Measurements from ENCODE around the gene AGAP1. TPM values are rescaled to one million over a fixed set of nuclear protein-coding genes. Genes with fewer than 3 reads are reported as not detected.

The AGAP1 gene
- total RNA-seq, 2 experiments from 2014 or later, result not detected

DNA sequence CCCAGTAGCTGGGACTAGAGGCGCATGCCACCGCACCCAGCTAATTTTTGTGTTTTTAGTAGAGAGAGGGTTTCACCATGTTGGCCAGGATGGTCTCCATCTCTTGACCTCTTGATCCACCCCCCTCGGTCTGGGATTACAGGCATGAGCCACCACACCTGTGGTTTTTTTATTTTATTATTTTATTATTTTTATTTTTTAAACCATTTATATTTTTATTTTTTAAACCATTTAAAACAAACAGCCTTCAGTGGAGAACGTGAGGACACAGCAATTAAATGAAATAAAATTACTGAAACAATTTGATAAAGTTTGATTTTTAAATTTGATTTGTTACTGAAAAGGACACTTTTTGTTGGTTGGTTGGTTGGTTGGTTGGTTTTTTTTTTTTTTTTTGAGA, 181.0 kb downstream of the AGAP1 start:
- Histone ChIP-seq H3K27ac (ENCODE audit: low read depth, low read length, poor library complexity, severe bottlenecking) (no peak overlapping the region), H3K4me2 (ENCODE audit: low read length) (no peak overlapping the region), H3K9me2 (ENCODE audit: insufficient read depth, low read length) (no peaks in the 10 kb centered on the region), H4K20me1 (ENCODE audit: insufficient read depth, low read length) (no peaks in the 10 kb centered on the region), H3K9me3 (ENCODE audit: low read length) (no peaks in the 10 kb centered on the region), H3K79me2 (ENCODE audit: insufficient read depth, low read depth, low read length) (no peaks in the 10 kb centered on the region), H2AFZ (ENCODE audit: low read length) (no peak overlapping the region), H3K4me3 (ENCODE audit: low read depth, low read length, poor library complexity, severe bottlenecking) (no peak overlapping the region), H3K4me1 (ENCODE audit: insufficient read depth, low read length, poor library complexity, severe bottlenecking) (no peaks in the 10 kb centered on the region), H3K36me3 (ENCODE audit: insufficient read depth, low read length) (no peaks in the 10 kb centered on the region)
- no TSS peak for BruUV-seq (replicated peaks)
- POLR2A ChIA-PET, result no interaction called here
- no peak for TF ChIP-seq EZH2phosphoT487 (IDR thresholded peaks at IDR 0.05; ENCODE audit: borderline replicate concordance, low read depth, low read length)
- TF ChIP-seq, protein P1, sequence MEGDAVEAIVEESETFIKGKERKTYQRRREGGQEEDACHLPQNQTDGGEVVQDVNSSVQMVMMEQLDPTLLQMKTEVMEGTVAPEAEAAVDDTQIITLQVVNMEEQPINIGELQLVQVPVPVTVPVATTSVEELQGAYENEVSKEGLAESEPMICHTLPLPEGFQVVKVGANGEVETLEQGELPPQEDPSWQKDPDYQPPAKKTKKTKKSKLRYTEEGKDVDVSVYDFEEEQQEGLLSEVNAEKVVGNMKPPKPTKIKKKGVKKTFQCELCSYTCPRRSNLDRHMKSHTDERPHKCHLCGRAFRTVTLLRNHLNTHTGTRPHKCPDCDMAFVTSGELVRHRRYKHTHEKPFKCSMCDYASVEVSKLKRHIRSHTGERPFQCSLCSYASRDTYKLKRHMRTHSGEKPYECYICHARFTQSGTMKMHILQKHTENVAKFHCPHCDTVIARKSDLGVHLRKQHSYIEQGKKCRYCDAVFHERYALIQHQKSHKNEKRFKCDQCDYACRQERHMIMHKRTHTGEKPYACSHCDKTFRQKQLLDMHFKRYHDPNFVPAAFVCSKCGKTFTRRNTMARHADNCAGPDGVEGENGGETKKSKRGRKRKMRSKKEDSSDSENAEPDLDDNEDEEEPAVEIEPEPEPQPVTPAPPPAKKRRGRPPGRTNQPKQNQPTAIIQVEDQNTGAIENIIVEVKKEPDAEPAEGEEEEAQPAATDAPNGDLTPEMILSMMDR (conservative IDR thresholded peaks at IDR 0.05; ENCODE audit: low read length), result no peak
- no peak for DNase-seq (ENCODE audit: low spot score)
- intact Hi-C loops (cut with micrococcal nuclease; ENCODE audit: unreplicated experiment), result no loop called here
- CTCF ChIA-PET (ENCODE audit: unreplicated experiment), result no interaction called here

DNA sequence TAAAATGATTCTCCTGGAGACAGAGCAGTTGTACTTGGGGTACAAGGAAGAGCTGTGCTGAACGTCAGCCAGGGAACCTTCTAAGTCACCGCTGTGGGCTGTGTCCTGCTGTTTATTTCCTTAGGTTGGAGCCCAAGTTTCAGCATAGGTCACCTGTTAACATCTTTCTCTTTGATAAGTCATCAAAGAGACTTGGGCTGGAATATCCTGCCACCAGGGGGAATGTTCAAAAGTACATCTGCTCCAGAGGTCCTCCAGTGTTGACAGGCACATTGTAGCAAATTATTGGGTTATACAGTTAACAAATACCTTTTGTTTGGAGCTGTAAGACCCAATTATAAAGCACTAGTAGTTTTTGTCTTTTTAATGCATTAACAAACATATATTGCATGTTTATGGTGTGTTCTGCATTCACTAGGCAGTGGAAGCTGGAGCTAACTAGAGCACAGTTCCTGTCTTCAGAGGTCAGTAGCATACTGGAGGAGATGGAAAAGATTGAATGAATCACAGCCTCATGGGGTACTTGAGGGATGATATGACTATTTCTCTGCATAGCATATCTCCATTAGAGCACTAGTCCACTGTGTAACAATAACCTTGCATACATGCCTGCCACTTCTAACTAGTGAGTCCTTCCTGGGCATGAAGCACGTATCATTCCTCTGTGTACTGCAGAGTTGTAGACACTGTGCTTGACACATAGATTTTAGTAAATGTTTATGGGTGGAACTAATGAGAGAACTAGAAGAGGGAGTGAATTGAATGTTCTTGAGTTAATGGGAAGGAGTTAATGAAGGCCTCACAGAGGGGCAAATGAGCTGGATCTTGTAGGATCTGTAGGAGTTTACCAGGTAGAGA, 182.1 kb downstream of the AGAP1 start:
- CTCF ChIA-PET (ENCODE audit: unreplicated experiment), result no interaction called here
- Histone ChIP-seq H3K36me3 (ENCODE audit: insufficient read depth, low read length) (no peaks in the 10 kb centered on the region), H4K20me1 (ENCODE audit: insufficient read depth, low read length) (no peaks in the 10 kb centered on the region), H2AFZ (ENCODE audit: low read length) (no peak overlapping the region), H3K9me2 (ENCODE audit: insufficient read depth, low read length) (no peaks in the 10 kb centered on the region), H3K4me2 (ENCODE audit: low read length) (no peak overlapping the region), H3K79me2 (ENCODE audit: insufficient read depth, low read depth, low read length) (no peaks in the 10 kb centered on the region), H3K4me1 (ENCODE audit: insufficient read depth, low read length, poor library complexity, severe bottlenecking) (no peaks in the 10 kb centered on the region), H3K4me3 (ENCODE audit: low read depth, low read length, poor library complexity, severe bottlenecking) (no peak overlapping the region), H3K27ac (ENCODE audit: low read depth, low read length, poor library complexity, severe bottlenecking) (no peak overlapping the region), H3K9me3 (ENCODE audit: low read length) (no peaks in the 10 kb centered on the region)
- BruUV-seq (replicated peaks), result no TSS peak
- DNase-seq (ENCODE audit: low spot score), result no peak
- intact Hi-C loops (cut with micrococcal nuclease; ENCODE audit: unreplicated experiment), result no loop called here
- TF ChIP-seq, protein P1 (conservative IDR thresholded peaks at IDR 0.05; ENCODE audit: low read length), result no peak
- no peak for TF ChIP-seq EZH2phosphoT487 (IDR thresholded peaks at IDR 0.05; ENCODE audit: borderline replicate concordance, low read depth, low read length)
- POLR2A ChIA-PET, result no interaction called here

DNA sequence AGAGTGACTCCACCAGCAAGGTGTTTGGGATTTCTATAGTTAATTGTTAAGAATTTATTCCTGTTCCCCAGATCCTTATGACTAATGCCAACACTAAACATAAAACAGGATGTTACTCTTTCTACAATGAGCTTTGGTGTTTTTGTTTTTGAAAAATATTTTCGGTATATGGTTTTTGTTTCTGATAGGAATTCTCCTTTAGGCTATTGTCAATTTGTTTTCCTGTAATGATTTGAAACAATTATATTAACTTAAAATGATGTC, 182.6 kb downstream of the AGAP1 start:
- intact Hi-C loops (cut with micrococcal nuclease; ENCODE audit: unreplicated experiment), result no loop called here

More for the DNA sequence above, 182.6 kb downstream of the AGAP1 start:
- POLR2A ChIA-PET, result no interaction called here
- Histone ChIP-seq H3K9me3 (ENCODE audit: low read length) (no peaks in the 10 kb centered on the region), H3K9me2 (ENCODE audit: insufficient read depth, low read length) (no peaks in the 10 kb centered on the region), H3K4me1 (ENCODE audit: insufficient read depth, low read length, poor library complexity, severe bottlenecking) (no peaks in the 10 kb centered on the region), H3K36me3 (ENCODE audit: insufficient read depth, low read length) (no peaks in the 10 kb centered on the region), H3K27ac (ENCODE audit: low read depth, low read length, poor library complexity, severe bottlenecking) (no peak overlapping the region), H2AFZ (ENCODE audit: low read length) (no peak overlapping the region), H3K4me3 (ENCODE audit: low read depth, low read length, poor library complexity, severe bottlenecking) (no peak overlapping the region), H3K4me2 (ENCODE audit: low read length) (no peak overlapping the region), H3K79me2 (ENCODE audit: insufficient read depth, low read depth, low read length) (no peaks in the 10 kb centered on the region), H4K20me1 (ENCODE audit: insufficient read depth, low read length) (no peaks in the 10 kb centered on the region)
- BruUV-seq (replicated peaks), result no TSS peak
- no peak for TF ChIP-seq EZH2phosphoT487 (IDR thresholded peaks at IDR 0.05; ENCODE audit: borderline replicate concordance, low read depth, low read length)
- TF ChIP-seq, protein P1 (conservative IDR thresholded peaks at IDR 0.05; ENCODE audit: low read length), result no peak
- CTCF ChIA-PET (ENCODE audit: unreplicated experiment), result no interaction called here
- no peak for DNase-seq (ENCODE audit: low spot score)

Data from OCI-LY7 (cell line).